SW 1271 (cell line): ENCODE measurements around the gene LGR4.

Experiments
- DNase-seq, 2 experiments: peaks; one replicate each; lab custom pipeline; 2025; lab: John Stamatoyannopoulos, UW

The LGR4 gene

GRCh38 chr11:27485930-27486773 is 13.6 kb upstream of the LGR4 start:
- peak in 1 of 2 experiments; percentile 61 for DNase-seq

- no peak for DNase-seq
Observed at GRCh38 chr11:27482793-27483192, 10.2 kb upstream of the LGR4 start.

GRCh38 chr11:27481992-27482391 is 9.4 kb upstream of the LGR4 start:
- no peak for DNase-seq

DNA sequence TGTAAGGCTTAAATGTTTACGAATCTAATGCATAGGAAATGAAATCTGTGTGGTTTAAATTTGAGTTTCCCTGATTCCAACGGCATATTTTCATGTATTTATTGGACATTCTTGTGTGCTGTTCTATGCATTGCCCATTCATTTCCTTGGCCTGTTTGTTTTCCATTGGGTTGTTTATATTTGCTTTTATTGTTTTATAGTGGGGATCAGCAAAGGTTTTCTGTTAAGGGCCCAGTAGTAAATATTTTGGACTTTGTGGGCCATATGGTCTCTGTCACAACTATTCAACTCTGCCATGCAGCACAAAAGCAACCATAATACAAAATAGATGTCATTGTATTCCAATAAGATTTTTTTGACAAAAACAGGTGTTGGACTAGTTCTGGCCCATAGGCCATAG is 5.2 kb upstream of the LGR4 start:
- DNase-seq = no peak

- no peak for DNase-seq
Observed at GRCh38 chr11:27477243-27477642, 4.7 kb upstream of the LGR4 start.

DNA sequence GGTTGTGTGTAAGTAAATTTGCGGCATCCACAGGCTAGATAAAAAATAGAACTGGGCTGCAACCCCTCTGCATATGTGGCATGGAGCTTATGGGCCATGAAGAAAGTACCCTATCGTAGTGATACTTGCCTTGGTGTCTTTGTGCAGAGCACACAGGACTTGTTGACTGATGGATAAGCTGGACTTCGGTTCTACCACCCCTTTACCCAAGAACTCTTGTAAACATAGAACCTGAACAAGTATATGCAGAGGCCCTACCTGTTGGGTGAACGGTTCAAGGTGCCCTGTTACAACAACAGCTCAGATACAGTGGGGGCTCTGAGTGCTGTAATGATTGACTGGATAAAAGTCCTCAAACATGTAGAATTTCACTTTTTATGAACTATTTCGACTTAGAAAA is 3.0 kb upstream of the LGR4 start:
- DNase-seq = no peak

DNA sequence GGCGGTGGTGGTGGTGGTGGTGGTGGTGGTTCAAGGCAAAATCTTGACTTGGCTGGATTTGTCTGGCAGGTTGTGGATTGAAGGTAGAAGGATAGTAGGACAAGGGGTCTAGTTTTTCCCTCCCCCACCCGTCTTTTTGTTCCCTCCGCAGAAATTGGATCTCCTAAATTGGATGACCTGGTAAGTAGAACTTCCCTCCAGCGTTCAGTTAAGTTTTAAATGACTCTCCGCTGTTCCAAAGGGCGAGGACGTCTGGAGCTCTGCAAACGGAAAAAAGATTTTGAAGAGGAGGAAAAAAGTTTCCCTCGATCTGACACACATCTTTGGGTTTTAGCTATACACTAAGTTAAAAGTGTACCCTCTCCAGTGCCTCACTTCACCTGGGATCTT is 422 bp upstream of the LGR4 start:
- DNase-seq = no peak

DNA sequence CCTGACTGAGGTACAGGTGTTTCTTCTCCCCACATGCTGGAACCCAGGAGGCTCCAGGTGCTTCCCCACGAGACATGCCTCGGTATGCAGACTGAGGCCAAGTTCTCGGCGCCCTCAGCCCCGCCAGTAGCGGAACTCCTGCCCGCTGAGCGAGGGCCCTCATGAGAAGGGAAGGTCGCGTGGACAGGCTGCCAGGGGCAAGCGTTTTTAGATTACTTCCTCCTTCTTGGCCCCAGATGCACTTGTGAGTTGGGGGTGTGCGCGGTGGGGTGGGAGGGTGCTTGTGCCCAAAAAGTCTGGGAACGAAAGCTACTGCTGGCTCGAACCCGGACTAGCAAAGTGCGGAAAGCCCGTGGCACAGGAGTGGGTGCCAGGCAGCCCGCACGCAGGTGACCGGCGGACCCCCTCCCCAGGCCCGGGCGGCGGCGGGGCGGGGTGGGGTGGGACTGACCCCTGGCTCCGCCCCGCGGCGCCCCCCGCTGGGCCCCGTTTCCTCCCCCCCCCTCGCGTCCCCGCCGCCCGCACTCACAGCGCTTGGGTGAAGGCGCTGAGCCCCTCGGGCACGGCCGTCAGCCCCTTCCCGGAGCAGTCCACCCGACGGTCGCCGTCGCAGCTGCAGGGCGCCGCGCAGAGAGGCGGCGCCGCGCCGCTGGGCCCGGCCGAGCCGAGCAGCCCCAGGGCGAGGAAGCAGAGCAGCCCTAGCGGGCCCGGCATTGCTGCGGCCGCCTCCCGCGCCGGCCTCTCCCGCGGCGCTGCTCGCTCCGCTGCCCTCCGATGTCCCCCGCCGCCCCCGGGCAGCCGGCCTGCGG is 797 bp downstream of the LGR4 start:
- DNase-seq = no peak

GRCh38 chr11:27470826-27471588 is 1.6 kb downstream of the LGR4 start:
- DNase-seq = no peak

DNA sequence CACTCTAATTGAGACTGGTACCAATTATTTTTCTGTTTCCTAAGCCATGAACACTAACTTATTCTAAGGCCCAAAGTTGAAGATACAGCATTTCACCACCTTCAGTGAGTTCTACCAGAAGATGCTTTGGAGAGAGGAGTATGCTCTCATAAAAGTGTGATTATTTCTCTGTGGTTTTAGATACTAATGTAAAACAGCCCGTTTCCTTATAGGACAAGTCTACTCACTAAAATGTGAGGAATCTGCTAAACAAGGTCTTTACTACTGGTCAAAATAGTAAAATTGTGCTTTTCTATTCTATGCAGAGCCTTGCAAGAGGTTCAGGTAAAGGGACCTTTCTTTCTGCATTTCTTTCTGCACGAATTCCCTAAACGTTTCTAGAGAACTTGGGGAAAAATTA is 2.4 kb downstream of the LGR4 start:
- no peak for DNase-seq

GRCh38 chr11:27468995-27469695 is 3.4 kb downstream of the LGR4 start:
- no peak for DNase-seq

GRCh38 chr11:27468209-27468994 is 4.2 kb downstream of the LGR4 start:
- DNase-seq = peak in 1 of 2 experiments; percentile 61

GRCh38 chr11:27467181-27467913 is 5.2 kb downstream of the LGR4 start:
- no peak for DNase-seq

GRCh38 chr11:27466363-27466762 is 6.2 kb downstream of the LGR4 start:
- DNase-seq = no peak

GRCh38 chr11:27465629-27466028 is 7.0 kb downstream of the LGR4 start:
- DNase-seq = no peak

- no peak for DNase-seq
Observed at GRCh38 chr11:27464909-27465308, 7.7 kb downstream of the LGR4 start.

DNA sequence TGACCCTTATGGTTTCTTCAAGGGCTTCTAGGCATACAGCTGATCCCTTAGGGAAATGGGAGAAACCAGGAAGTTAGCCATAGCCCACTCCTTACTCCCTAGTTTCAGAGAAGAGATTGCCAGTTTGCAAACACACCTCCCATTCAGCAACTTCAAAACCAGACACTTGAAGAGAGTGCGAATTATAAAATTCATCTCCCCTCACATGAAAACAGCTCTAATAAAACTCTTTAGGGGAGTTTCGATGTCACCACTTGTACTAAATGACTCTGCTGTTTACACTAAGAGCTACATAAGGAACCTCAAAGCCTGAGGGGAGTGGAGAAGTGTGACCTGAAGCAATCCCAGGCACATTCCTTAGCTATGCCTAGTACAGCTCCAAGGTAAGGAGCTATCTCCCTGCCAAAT is 8.3 kb downstream of the LGR4 start:
- DNase-seq = no peak

DNA sequence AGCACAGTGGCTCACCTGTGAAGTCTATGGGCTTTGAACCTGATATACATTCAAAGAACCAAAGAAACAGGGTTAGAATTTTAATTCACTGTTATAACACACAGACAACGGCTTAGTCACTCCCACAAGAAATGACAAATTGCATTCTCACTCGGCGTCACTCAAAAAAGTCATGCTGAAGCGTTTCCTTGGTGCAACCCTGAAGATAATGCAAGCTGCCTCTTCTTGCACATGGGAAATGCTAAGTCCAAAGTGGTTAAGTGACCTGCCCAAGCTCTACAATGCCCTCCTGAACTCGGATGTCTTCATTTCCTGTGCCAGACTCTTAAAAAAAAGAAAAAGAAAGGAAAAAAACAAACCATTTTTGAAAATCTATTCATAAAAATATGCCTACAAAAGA is 10.0 kb downstream of the LGR4 start:
- DNase-seq = no peak

- no peak for DNase-seq
Observed at GRCh38 chr11:27460158-27460978, 12.2 kb downstream of the LGR4 start.
